Measurements from ENCODE around the gene IGF1R. TPM values are rescaled to one million over a fixed set of nuclear protein-coding genes. Genes with fewer than 3 reads are reported as not detected.
A peak's percentile ranks its signal among the peaks of the same experiment; 100 is the strongest.

IGF1R gene
- total and polyA plus RNA-seq, 2 experiments from 2014 or later: 10.8 to 42.9 TPM

- H3K4me1 ChIP-seq (ENCODE audit: insufficient read depth): peaks cover 47% of the 10 kb centered on the region
- DNase-seq (ENCODE audit: low spot score): no peak
- H3K4me2 ChIP-seq: no peak overlapping the region
- no peaks in the 10 kb centered on the region for H3K27me3 ChIP-seq
- no peak for TF ChIP-seq EZH2phosphoT487 (IDR thresholded peaks at IDR 0.05; ENCODE audit: low read depth, severe bottlenecking, unreplicated experiment)
- no peak for TF ChIP-seq EZH2 (IDR thresholded peaks at IDR 0.05; ENCODE audit: borderline replicate concordance)
- no peak for TF ChIP-seq CTCF (IDR thresholded peaks at IDR 0.05; ENCODE audit: poor library complexity)
- H3K27ac ChIP-seq: peak overlapping the region; percentile 79
- no peaks in the 10 kb centered on the region for H3K36me3 ChIP-seq (replicated peaks; ENCODE audit: insufficient read depth, low read depth)
- no peaks in the 10 kb centered on the region for H3K9me2 ChIP-seq (replicated peaks; ENCODE audit: insufficient read depth)
- 90% methylated on average over 6 of the region's 6 CpGs for WGBS (ENCODE audit: low lambda C conversion rate, missing lambda C conversion rate)
- H2AFZ ChIP-seq: no peak overlapping the region
- H3K4me3 ChIP-seq: no peak overlapping the region
- peaks cover 73% of the 10 kb centered on the region for H3K79me2 ChIP-seq
- peaks cover 27% of the 10 kb centered on the region for H4K20me1 ChIP-seq (ENCODE audit: insufficient read depth, poor library complexity, severe bottlenecking)
- H3K9me3 ChIP-seq (ENCODE audit: low read depth): no peaks in the 10 kb centered on the region
These were observed 150.1 kb downstream of the IGF1R start for GRCh38 chr15:98798375-98798893.

- H4K20me1 ChIP-seq (ENCODE audit: insufficient read depth, poor library complexity, severe bottlenecking): peaks cover 23% of the 10 kb centered on the region
- H3K4me3 ChIP-seq: no peak overlapping the region
- H3K27me3 ChIP-seq: no peaks in the 10 kb centered on the region
- H2AFZ ChIP-seq: no peak overlapping the region
- DNase-seq (ENCODE audit: low spot score): peak; percentile 41
- H3K4me1 ChIP-seq (ENCODE audit: insufficient read depth): peaks cover 35% of the 10 kb centered on the region
- no peaks in the 10 kb centered on the region for H3K9me3 ChIP-seq (ENCODE audit: low read depth)
- peak overlapping the region; percentile 79 for H3K27ac ChIP-seq
- H3K36me3 ChIP-seq (replicated peaks; ENCODE audit: insufficient read depth, low read depth): no peaks in the 10 kb centered on the region
- H3K9me2 ChIP-seq (replicated peaks; ENCODE audit: insufficient read depth): no peaks in the 10 kb centered on the region
- H3K4me2 ChIP-seq: peak overlapping the region; percentile 76
- TF ChIP-seq EZH2 (IDR thresholded peaks at IDR 0.05; ENCODE audit: borderline replicate concordance) (no peak), EZH2phosphoT487 (IDR thresholded peaks at IDR 0.05; ENCODE audit: low read depth, severe bottlenecking, unreplicated experiment) (no peak), CTCF (IDR thresholded peaks at IDR 0.05; ENCODE audit: poor library complexity) (no peak)
- peaks cover 74% of the 10 kb centered on the region for H3K79me2 ChIP-seq
- WGBS (ENCODE audit: low lambda C conversion rate, missing lambda C conversion rate): 13% methylated on average over 11 of the region's 11 CpGs
These were observed 151.4 kb downstream of the IGF1R start for GRCh38 chr15:98799461-98800390.

GRCh38 chr15:98800437-98801233, 152.3 kb downstream of the IGF1R start:
- H4K20me1 ChIP-seq (ENCODE audit: insufficient read depth, poor library complexity, severe bottlenecking): peaks cover 23% of the 10 kb centered on the region
- H3K9me3 ChIP-seq (ENCODE audit: low read depth): no peaks in the 10 kb centered on the region
- H3K36me3 ChIP-seq (replicated peaks; ENCODE audit: insufficient read depth, low read depth): no peaks in the 10 kb centered on the region
- no peaks in the 10 kb centered on the region for H3K27me3 ChIP-seq
- H3K27ac ChIP-seq: peak overlapping the region; percentile 79
- H3K4me3 ChIP-seq: no peak overlapping the region
- peaks cover 35% of the 10 kb centered on the region for H3K4me1 ChIP-seq (ENCODE audit: insufficient read depth)
- H2AFZ ChIP-seq: no peak overlapping the region
- peaks cover 77% of the 10 kb centered on the region for H3K79me2 ChIP-seq
- no peak for TF ChIP-seq CTCF (IDR thresholded peaks at IDR 0.05; ENCODE audit: poor library complexity)
- TF ChIP-seq EZH2phosphoT487 (IDR thresholded peaks at IDR 0.05; ENCODE audit: low read depth, severe bottlenecking, unreplicated experiment): no peak
- TF ChIP-seq EZH2 (IDR thresholded peaks at IDR 0.05; ENCODE audit: borderline replicate concordance): no peak
- H3K9me2 ChIP-seq (replicated peaks; ENCODE audit: insufficient read depth): no peaks in the 10 kb centered on the region
- 7% methylated on average over 10 of the region's 11 CpGs for WGBS (ENCODE audit: low lambda C conversion rate, missing lambda C conversion rate)
- H3K4me2 ChIP-seq: peak overlapping the region; percentile 76
- DNase-seq (ENCODE audit: low spot score): peak; percentile 84
